GM15510 (cell line): ENCODE results near the gene CSTB.
A peak's percentile ranks its signal among the peaks of the same experiment; 100 is the strongest.

Experiments
- POLR2A ChIP-seq: IDR thresholded peaks from 3 replicates; pipeline ENCODE4 v1.6.1; 2011; ENCODE audit warnings: borderline replicate concordance; ENCODE audit not compliant: insufficient read length; ENCODE audit errors: extremely low read depth

Gene CSTB

GRCh38 chr21:43812957-43813655 lies 37.0 kb upstream of the CSTB start:
- TF ChIP-seq POLR2A = no peak

- no peak for TF ChIP-seq POLR2A
These were observed 36.2 kb upstream of the CSTB start for GRCh38 chr21:43812139-43812821.

DNA sequence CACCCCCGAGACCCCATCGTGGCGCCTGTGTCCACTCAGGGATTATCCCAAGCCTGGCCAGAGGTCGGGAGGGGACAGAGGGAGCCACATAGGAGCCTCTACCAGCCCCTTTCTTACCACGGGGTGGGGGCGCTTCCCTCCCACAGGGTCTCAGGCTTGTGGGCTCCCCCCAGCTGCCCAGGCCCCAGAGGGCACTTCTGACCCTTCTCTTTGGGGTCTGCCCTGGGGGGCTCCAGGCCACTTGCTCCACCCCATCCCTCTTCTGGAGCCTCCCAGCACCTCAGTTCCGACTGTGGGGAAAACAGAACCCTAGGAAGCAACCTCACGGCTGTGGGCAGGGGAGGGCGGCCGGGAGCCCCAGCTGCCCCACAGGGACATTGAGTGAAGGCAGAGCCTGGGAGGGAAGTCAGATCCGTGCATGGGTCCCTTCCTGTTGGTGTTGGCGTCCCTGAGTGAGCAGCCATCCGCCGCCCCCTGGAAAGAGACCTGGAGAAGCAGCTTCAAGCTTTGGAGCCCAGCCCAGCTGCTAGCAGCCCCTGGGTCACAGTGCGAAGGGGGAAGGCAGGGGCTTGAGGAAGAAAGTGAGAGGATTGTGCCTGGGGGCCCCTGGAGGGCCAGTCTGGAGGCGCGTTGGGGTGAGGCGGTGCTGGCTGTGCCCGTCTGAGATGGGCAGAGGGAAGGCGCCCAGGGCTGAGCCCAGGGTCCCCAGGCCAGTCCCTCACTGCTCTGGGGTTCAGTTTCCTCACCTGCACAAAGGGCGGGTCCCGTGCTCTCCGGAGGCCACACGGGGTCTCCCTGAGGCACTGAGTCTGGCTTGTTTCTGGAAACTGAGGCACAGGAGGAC lies 35.4 kb upstream of the CSTB start:
- TF ChIP-seq POLR2A = no peak

GRCh38 chr21:43810505-43811261 lies 34.6 kb upstream of the CSTB start:
- peak; percentile 21 for TF ChIP-seq POLR2A

GRCh38 chr21:43809853-43810504 lies 33.9 kb upstream of the CSTB start:
- no peak for TF ChIP-seq POLR2A

- no peak for TF ChIP-seq POLR2A
These were observed 33.3 kb upstream of the CSTB start for GRCh38 chr21:43809346-43809799.

- no peak for TF ChIP-seq POLR2A
These were observed 32.7 kb upstream of the CSTB start for GRCh38 chr21:43808832-43809251.

DNA sequence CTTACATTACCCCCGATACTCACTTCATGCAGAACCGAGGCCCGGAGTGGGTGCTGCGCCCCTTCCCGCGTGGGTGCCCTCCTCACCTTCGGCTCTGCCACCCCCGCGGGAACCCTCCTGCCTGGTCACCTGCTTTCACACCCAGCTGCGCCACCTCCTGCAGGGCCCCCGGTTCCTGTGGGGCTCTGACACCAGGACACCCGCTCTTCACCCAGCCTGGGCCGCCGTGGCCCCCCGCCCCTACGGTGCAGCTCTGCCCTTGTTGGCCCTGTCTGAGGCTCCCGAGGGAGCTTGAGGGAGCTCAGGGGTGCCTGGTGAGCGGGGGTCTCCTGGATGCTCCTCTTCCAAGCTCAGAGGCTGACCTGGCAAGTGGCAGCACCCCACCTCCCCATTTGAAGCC lies 32.3 kb upstream of the CSTB start:
- TF ChIP-seq POLR2A = no peak

DNA sequence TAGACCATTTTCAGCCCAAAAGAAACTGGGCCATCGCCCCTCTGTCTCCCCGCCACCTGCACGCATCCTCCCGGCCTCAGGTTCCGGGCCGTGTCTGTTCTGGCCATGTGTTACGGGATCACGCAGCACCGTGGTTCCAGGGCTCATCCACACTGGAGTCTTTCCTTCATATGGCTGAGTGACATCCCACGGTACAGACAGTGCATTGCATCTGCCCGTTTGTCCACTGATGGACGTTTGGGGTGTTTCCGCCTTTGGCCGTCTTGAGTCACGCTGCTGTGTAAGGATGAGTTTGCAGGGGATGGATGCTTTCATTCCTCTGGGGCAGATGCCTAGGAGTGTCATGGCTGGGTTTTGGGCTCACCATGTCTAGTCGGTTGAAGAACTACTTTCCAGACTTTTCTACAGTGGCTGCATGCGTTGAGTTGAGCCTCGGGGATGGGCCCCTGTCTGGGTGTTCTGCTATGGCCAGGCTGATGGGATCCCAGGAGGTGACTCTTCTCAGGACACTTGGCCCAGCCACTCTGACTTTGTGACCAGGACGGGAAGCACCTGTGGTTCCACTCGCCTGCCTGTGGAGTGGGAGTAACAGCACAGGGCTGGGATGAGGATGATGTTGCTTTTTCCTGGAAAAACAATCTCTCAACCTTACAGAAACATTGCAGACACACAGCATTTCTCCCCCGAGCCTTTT lies 30.1 kb upstream of the CSTB start:
- peak; percentile 11 for TF ChIP-seq POLR2A

DNA sequence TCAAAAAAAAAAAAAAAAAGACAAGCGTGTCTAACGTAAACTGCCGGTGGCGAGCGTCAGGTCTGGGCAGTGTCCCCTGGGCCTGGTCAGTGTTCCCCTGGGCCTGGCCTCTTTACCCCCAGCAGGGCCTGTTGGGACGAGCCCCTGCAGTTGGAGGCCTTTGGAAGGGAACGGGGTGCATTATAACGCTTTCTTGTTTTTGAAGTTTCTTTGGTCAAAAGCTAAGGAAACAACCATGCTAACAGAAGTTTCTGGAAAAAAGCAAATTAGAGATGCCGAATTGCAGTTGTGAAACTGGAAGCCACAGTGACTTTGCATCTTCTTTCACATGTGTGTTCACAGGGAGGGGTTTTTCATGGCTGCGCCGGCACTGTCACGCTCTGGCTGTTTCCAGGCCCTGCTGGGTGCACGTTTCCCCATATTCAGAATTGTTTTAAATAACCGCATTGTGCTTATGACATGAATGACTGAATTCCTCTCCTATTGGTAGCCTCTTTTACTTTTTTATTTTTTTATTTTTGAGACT lies 29.2 kb upstream of the CSTB start:
- TF ChIP-seq POLR2A = no peak

DNA sequence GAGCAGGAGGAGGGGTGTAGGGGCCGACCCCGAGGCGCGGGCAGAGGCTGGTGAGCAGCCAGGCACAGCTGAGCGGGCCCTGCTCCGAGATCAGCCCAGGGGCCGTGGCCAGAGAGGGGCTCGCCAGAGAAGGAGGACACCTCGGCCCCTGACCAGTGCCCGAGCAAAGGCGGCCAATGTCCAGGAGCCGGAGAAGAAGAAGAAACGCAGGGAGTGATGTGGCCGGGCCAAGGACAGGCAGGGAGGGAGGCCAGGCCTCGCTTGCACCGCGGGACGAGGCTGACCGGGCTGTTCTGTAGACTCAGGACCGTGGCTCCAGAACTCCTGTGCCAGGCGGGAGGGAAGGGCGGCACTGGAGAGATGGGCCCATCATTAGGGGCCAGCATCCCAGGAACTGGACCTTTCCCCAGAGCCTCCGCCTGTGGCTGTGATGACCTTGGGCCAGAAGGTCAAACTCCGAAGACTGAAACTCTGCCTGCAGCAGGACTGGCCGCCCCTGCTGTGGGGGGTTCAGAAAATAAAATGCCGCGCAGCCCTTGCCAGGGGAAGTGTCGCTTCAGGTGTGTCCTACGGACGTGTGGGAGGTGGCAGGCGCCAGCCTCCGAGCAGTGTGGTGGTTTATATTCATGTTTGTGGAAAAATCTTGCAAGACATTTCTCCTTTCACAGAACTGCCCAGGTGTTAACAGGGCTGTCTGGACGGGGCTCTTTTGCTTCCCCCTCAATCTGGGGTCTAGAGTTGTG lies 27.6 kb upstream of the CSTB start:
- no peak for TF ChIP-seq POLR2A

GRCh38 chr21:43802713-43803313 lies 26.7 kb upstream of the CSTB start:
- no peak for TF ChIP-seq POLR2A
